Measurements from ENCODE around the gene RNF34. TPM values are rescaled to one million over a fixed set of nuclear protein-coding genes. Genes with fewer than 3 reads are reported as not detected.

The RNF34 gene
- total RNA-seq, 1 experiment from 2014 or later: 53.6 TPM

- TF ChIP-seq, protein P1, sequence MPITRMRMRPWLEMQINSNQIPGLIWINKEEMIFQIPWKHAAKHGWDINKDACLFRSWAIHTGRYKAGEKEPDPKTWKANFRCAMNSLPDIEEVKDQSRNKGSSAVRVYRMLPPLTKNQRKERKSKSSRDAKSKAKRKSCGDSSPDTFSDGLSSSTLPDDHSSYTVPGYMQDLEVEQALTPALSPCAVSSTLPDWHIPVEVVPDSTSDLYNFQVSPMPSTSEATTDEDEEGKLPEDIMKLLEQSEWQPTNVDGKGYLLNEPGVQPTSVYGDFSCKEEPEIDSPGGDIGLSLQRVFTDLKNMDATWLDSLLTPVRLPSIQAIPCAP (CRISPR knock-in tag; IDR thresholded peaks at IDR 0.05): no peak
- TF ChIP-seq FOXK1 (CRISPR knock-in tag; IDR thresholded peaks at IDR 0.05) (no peak), E2F4 (CRISPR knock-in tag; IDR thresholded peaks at IDR 0.05; ENCODE audit: borderline replicate concordance, low read depth) (no peak), ERG (CRISPR knock-in tag; IDR thresholded peaks at IDR 0.05) (no peak), GTF2I (CRISPR knock-in tag; conservative IDR thresholded peaks at IDR 0.05) (no peak), ZNF512 (CRISPR knock-in tag; IDR thresholded peaks at IDR 0.05; ENCODE audit: borderline replicate concordance) (no peak), CBFB (CRISPR knock-in tag; IDR thresholded peaks at IDR 0.05; ENCODE audit: low read depth) (no peak)
- TF ChIP-seq, protein P2, sequence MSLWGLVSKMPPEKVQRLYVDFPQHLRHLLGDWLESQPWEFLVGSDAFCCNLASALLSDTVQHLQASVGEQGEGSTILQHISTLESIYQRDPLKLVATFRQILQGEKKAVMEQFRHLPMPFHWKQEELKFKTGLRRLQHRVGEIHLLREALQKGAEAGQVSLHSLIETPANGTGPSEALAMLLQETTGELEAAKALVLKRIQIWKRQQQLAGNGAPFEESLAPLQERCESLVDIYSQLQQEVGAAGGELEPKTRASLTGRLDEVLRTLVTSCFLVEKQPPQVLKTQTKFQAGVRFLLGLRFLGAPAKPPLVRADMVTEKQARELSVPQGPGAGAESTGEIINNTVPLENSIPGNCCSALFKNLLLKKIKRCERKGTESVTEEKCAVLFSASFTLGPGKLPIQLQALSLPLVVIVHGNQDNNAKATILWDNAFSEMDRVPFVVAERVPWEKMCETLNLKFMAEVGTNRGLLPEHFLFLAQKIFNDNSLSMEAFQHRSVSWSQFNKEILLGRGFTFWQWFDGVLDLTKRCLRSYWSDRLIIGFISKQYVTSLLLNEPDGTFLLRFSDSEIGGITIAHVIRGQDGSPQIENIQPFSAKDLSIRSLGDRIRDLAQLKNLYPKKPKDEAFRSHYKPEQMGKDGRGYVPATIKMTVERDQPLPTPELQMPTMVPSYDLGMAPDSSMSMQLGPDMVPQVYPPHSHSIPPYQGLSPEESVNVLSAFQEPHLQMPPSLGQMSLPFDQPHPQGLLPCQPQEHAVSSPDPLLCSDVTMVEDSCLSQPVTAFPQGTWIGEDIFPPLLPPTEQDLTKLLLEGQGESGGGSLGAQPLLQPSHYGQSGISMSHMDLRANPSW (CRISPR knock-in tag; conservative IDR thresholded peaks at IDR 0.05; ENCODE audit: low read depth): no peak
Observed at GRCh38 chr12:121371404-121371803, 28.5 kb upstream of the RNF34 start (continued).

DNA sequence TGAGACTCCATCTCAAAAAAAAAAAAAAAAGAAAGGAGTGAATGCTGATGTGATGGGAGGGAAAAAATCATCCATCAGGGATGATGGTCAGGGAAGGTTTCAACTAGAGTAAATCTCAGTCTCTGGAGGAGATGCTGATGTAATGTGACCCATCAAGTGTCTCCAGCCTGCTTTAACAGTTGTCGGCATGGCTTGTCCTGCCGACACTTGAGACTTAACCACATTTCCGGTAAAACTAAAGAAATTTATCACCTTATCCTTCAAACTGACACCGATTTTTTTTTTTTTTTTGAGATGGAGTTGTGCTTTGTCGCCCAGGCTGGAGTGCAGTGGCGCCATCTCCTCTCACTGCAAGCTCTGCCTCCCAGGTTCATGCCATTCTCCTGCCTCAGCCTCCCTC lies 26.2 kb upstream of the RNF34 start:
- ATAC-seq (no peak), DNase-seq (ENCODE audit: low spot score) (no peak)
- CTCF ChIA-PET: no interaction called here
- Mint-ChIP-seq H3K9me3 (peaks cover 7% of the 10 kb centered on the region), H3K27ac (no peak overlapping the region), H3K36me3 (no peaks in the 10 kb centered on the region), H3K4me1 (no peaks in the 10 kb centered on the region), H3K4me3 (no peak overlapping the region), H3K27me3 (ENCODE audit: low read depth) (peaks cover 5% of the 10 kb centered on the region; the same call in 1 of the 2 replicates)
- POLR2A ChIA-PET: no interaction called here
- no peak for TF ChIP-seq NFE2L1 (CRISPR knock-in tag; IDR thresholded peaks at IDR 0.05)
- no peak for TF ChIP-seq HMGXB4 (CRISPR knock-in tag; IDR thresholded peaks at IDR 0.05)
- no peak for TF ChIP-seq ZNF512 (CRISPR knock-in tag; IDR thresholded peaks at IDR 0.05; ENCODE audit: borderline replicate concordance)
- TF ChIP-seq ATF1 (CRISPR knock-in tag; IDR thresholded peaks at IDR 0.05): no peak
- no peak for TF ChIP-seq PRRX2 (CRISPR knock-in tag; IDR thresholded peaks at IDR 0.05)
- TF ChIP-seq, protein P3, sequence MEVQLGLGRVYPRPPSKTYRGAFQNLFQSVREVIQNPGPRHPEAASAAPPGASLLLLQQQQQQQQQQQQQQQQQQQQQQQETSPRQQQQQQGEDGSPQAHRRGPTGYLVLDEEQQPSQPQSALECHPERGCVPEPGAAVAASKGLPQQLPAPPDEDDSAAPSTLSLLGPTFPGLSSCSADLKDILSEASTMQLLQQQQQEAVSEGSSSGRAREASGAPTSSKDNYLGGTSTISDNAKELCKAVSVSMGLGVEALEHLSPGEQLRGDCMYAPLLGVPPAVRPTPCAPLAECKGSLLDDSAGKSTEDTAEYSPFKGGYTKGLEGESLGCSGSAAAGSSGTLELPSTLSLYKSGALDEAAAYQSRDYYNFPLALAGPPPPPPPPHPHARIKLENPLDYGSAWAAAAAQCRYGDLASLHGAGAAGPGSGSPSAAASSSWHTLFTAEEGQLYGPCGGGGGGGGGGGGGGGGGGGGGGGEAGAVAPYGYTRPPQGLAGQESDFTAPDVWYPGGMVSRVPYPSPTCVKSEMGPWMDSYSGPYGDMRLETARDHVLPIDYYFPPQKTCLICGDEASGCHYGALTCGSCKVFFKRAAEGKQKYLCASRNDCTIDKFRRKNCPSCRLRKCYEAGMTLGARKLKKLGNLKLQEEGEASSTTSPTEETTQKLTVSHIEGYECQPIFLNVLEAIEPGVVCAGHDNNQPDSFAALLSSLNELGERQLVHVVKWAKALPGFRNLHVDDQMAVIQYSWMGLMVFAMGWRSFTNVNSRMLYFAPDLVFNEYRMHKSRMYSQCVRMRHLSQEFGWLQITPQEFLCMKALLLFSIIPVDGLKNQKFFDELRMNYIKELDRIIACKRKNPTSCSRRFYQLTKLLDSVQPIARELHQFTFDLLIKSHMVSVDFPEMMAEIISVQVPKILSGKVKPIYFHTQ (CRISPR knock-in tag; IDR thresholded peaks at IDR 0.05): no peak
- TF ChIP-seq RORB (CRISPR knock-in tag; IDR thresholded peaks at IDR 0.05): no peak
- TF ChIP-seq SMAD3 (CRISPR knock-in tag; IDR thresholded peaks at IDR 0.05; ENCODE audit: borderline replicate concordance): no peak
- TF ChIP-seq, protein P4, sequence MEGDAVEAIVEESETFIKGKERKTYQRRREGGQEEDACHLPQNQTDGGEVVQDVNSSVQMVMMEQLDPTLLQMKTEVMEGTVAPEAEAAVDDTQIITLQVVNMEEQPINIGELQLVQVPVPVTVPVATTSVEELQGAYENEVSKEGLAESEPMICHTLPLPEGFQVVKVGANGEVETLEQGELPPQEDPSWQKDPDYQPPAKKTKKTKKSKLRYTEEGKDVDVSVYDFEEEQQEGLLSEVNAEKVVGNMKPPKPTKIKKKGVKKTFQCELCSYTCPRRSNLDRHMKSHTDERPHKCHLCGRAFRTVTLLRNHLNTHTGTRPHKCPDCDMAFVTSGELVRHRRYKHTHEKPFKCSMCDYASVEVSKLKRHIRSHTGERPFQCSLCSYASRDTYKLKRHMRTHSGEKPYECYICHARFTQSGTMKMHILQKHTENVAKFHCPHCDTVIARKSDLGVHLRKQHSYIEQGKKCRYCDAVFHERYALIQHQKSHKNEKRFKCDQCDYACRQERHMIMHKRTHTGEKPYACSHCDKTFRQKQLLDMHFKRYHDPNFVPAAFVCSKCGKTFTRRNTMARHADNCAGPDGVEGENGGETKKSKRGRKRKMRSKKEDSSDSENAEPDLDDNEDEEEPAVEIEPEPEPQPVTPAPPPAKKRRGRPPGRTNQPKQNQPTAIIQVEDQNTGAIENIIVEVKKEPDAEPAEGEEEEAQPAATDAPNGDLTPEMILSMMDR (IDR thresholded peaks at IDR 0.05): no peak
- TF ChIP-seq GRHL2 (CRISPR knock-in tag; IDR thresholded peaks at IDR 0.05; ENCODE audit: insufficient replicate concordance, severe bottlenecking): no peak
- TF ChIP-seq ETV6 (CRISPR knock-in tag; IDR thresholded peaks at IDR 0.05): no peak
- no peak for TF ChIP-seq MXD4 (CRISPR knock-in tag; IDR thresholded peaks at IDR 0.05; ENCODE audit: borderline replicate concordance)
- no peak for TF ChIP-seq TP53 (CRISPR knock-in tag; IDR thresholded peaks at IDR 0.05)

Data from WTC11 (cell line).